Panc1 (cell line): Measurements from ENCODE around the gene SENP7. TPM values are rescaled to one million over a fixed set of nuclear protein-coding genes. Genes with fewer than 3 reads are reported as not detected.

Experiments used
- ATAC-seq: fragments of 200-7000 bp; cut with Tn5 transposase; 2 replicates; pipeline ENCODE4 v1.9.1; 2020; ENCODE audit warnings: mild to moderate bottlenecking, moderate library complexity
- BruUV-seq: library from RNA; stranded (reverse); fragments of 400-500 nt; replicated peaks from 2 replicates; lab custom pipeline; 2021; lab: Mats Ljungman, UMichigan
- CTCF ChIA-PET: fragments of 300-600 bp; sonication (Branson Sonifier 250); formaldehyde crosslinking; loops from one replicate; lab custom pipeline; 2022; ENCODE audit warnings: antibody characterized with exemption; lab: Charles Lee
- POLR2A ChIA-PET: fragments of 300-600 bp; sonication (Branson Sonifier 250); formaldehyde crosslinking; loops from one replicate; lab custom pipeline; 2022; ENCODE audit warnings: antibody characterized with exemption; lab: Charles Lee
- DNase-seq: peaks from one replicate; pipeline ENCODE4 v3.0.0-alpha.2; 2010; ENCODE audit warnings: low read depth, low spot score
- H3K27ac ChIP-seq: 2 replicates; pipeline ENCODE4 v1.5.1; 2011; ENCODE audit warnings: mild to moderate bottlenecking, low read length, inconsistent platforms
- H3K27me3 ChIP-seq: fragments of 200-500 bp; sonication (Bioruptor generic); 2 replicates; pipeline ENCODE4 v1.6.0; 2014; ENCODE audit warnings: low read length, inconsistent platforms; ENCODE audit not compliant: control insufficient read depth, insufficient read depth
- H3K36me3 ChIP-seq: fragments of 200-500 bp; sonication (Bioruptor generic); 2 replicates; pipeline ENCODE4 v1.5.1; 2014; ENCODE audit warnings: inconsistent platforms, mild to moderate bottlenecking, low read length, moderate library complexity; ENCODE audit not compliant: control insufficient read depth, insufficient read depth
- H3K4me1 ChIP-seq: 2 replicates; pipeline ENCODE4 v1.5.1; 2011; ENCODE audit warnings: inconsistent platforms, mild to moderate bottlenecking, low read length, moderate library complexity; ENCODE audit not compliant: control insufficient read depth, insufficient read depth
- H3K4me3 ChIP-seq, 2 experiments: 2 replicates each; pipeline ENCODE4 v1.5.1; 2011 to 2012; ENCODE audit warnings: low read depth in 2 of 2, low read length in 2 of 2, mild to moderate bottlenecking in 2 of 2, inconsistent platforms in 1 of 2, moderate library complexity in 1 of 2
- H3K9me3 ChIP-seq: fragments of 200-500 bp; sonication (Bioruptor generic); 2 replicates; pipeline ENCODE4 v1.5.1; 2014; ENCODE audit warnings: low read depth, mild to moderate bottlenecking, inconsistent platforms, low read length, moderate library complexity; ENCODE audit not compliant: control insufficient read depth, insufficient read depth
- CTCF ChIP-seq: fragments of 450-650 bp; IDR thresholded peaks from 2 replicates; pipeline ENCODE4 v1.5.1; 2017; ENCODE audit warnings: mild to moderate bottlenecking
- POLR2AphosphoS5 ChIP-seq: IDR thresholded peaks from 2 replicates; pipeline ENCODE4 v1.6.1; 2012; ENCODE audit warnings: mild to moderate bottlenecking, low read depth, low read length, moderate library complexity
- SIN3A ChIP-seq: IDR thresholded peaks from 2 replicates; pipeline ENCODE4 v1.6.1; 2012; ENCODE audit warnings: low read depth, mild to moderate bottlenecking, low read length, moderate library complexity, borderline replicate concordance; ENCODE audit not compliant: insufficient read depth
- TCF7L2 ChIP-seq: IDR thresholded peaks from 2 replicates; pipeline ENCODE4 v1.6.1; 2011; ENCODE audit warnings: mild to moderate bottlenecking, low read depth, low read length, inconsistent platforms
- in situ Hi-C: cut with HindIII; loops from 2 replicates; pipeline ENCODE4 v1.10.0; 2016; ENCODE audit warnings: low sequenced_read_pairs, low pct_unique_long_range_greater_than_20kb
- intact Hi-C: fragments of 100-400 bp; cut with micrococcal nuclease; formaldehyde crosslinking; loops from one replicate; pipeline ENCODE4 v1.10.0; 2022; ENCODE audit not compliant: unreplicated experiment
- total RNA-seq: library from RNA; stranded (reverse); gene quantifications from one replicate; pipeline ENCODE4 v1.2.1, GENCODE V29; 2021; ENCODE audit not compliant: unreplicated experiment
- TF ChIP-seq, protein P1 (sequence below), 2 experiments: IDR thresholded peaks; 2 replicates each; pipeline ENCODE4 v1.6.1; 2011 to 2012; ENCODE audit warnings: low read depth in 2 of 2, control low read depth in 1 of 2, low read length in 1 of 2, mild to moderate bottlenecking in 1 of 2, moderate library complexity in 1 of 2; ENCODE audit not compliant: insufficient read depth in 1 of 2

SENP7 gene
- total RNA-seq, 1 experiment from 2014 or later: 10.1 TPM

DNA sequence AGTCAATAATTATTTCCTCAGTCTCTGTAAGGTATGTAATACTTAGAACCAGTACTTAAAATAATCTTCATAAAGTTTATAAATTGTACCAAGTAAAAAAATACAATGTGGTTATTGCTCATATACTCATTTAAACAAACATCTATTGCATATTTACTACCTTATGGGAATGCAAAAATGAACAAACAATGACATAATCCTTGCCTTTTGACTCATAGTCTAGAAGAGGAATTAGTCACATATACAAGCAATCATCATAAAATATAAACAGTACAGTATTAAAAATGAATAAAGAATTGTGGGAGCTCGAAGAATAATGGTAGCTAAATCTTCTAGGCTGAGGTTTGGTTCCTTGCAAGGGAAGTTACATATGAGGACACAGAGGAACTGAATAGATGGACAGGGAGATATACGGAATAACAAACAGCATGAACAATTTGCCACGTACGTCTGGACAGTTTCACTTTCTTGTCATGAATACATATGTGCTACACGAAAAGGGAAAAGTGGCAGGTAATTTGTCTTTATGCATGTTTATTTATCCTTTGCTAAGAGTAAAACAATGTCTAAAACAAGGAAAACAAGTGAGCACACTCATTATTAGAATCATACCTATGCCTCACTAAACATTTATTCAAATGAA lies 209.8 kb downstream of the SENP7 start:
- ChIA-PET CTCF (no interaction called here), POLR2A (no interaction called here)
- Histone ChIP-seq H3K4me3 (no peak overlapping the region), H3K9me3 (no peaks in the 10 kb centered on the region; the same call in 1 of the 2 replicates), H3K4me1 (no peaks in the 10 kb centered on the region), H3K27ac (no peak overlapping the region), H3K36me3 (no peaks in the 10 kb centered on the region), H3K27me3 (no peaks in the 10 kb centered on the region)
- DNase-seq (peak; percentile 68), ATAC-seq (peak; percentile 71; the same call in 1 of the 2 replicates)
- in situ Hi-C loops (no loop called here), intact Hi-C loops (no loop called here)
- BruUV-seq: no TSS peak
- no peak for TF ChIP-seq CTCF
- TF ChIP-seq POLR2AphosphoS5: no peak
- no peak for TF ChIP-seq SIN3A
- no peak for TF ChIP-seq TCF7L2
- TF ChIP-seq, protein P1, sequence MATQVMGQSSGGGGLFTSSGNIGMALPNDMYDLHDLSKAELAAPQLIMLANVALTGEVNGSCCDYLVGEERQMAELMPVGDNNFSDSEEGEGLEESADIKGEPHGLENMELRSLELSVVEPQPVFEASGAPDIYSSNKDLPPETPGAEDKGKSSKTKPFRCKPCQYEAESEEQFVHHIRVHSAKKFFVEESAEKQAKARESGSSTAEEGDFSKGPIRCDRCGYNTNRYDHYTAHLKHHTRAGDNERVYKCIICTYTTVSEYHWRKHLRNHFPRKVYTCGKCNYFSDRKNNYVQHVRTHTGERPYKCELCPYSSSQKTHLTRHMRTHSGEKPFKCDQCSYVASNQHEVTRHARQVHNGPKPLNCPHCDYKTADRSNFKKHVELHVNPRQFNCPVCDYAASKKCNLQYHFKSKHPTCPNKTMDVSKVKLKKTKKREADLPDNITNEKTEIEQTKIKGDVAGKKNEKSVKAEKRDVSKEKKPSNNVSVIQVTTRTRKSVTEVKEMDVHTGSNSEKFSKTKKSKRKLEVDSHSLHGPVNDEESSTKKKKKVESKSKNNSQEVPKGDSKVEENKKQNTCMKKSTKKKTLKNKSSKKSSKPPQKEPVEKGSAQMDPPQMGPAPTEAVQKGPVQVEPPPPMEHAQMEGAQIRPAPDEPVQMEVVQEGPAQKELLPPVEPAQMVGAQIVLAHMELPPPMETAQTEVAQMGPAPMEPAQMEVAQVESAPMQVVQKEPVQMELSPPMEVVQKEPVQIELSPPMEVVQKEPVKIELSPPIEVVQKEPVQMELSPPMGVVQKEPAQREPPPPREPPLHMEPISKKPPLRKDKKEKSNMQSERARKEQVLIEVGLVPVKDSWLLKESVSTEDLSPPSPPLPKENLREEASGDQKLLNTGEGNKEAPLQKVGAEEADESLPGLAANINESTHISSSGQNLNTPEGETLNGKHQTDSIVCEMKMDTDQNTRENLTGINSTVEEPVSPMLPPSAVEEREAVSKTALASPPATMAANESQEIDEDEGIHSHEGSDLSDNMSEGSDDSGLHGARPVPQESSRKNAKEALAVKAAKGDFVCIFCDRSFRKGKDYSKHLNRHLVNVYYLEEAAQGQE (IDR thresholded peaks at IDR 0.05; ENCODE audit: insufficient read depth in 1 of 2, low read depth in 2 of 2, low read length in 1 of 2): no peak

- no peak for TF ChIP-seq CTCF
- TF ChIP-seq, protein P1 (IDR thresholded peaks at IDR 0.05; ENCODE audit: insufficient read depth in 1 of 2, low read depth in 2 of 2, low read length in 1 of 2): no peak
- TF ChIP-seq TCF7L2: no peak
- TF ChIP-seq POLR2AphosphoS5: no peak
- TF ChIP-seq SIN3A: no peak
- no peaks in the 10 kb centered on the region for H3K4me1 ChIP-seq
- intact Hi-C loops (no loop called here), in situ Hi-C loops (no loop called here)
- no peak overlapping the region for H3K4me3 ChIP-seq
- ChIA-PET POLR2A (no interaction called here), CTCF (no interaction called here)
- no peaks in the 10 kb centered on the region for H3K36me3 ChIP-seq
- H3K27me3 ChIP-seq: no peaks in the 10 kb centered on the region
- no peak for DNase-seq
- ATAC-seq: no peak
- no TSS peak for BruUV-seq
- no peak overlapping the region for H3K27ac ChIP-seq
- H3K9me3 ChIP-seq: no peaks in the 10 kb centered on the region
Measured at GRCh38 chr3:101300073-101300472, 212.9 kb downstream of the SENP7 start.
